Gastrocnemius medialis (tissue), 4 donors: Measurements from ENCODE around the gene DKKL1. TPM values are rescaled to one million over a fixed set of nuclear protein-coding genes. Genes with fewer than 3 reads are reported as not detected.

Experiments
- ATAC-seq, 2 donors: fragments of 150-250 bp; one replicate each; pipeline ENCODE4 v1.9.1; 2016
- DNase-seq, 2 donors: peaks; one replicate each; pipeline ENCODE4 v3.0.0-alpha.2; 2019
- H3K27ac ChIP-seq, 4 donors: fragments of 200-600 bp; sonication (generic); 1 replicate in 1 of 4; 2 replicates in 3 of 4; pipeline ENCODE4 v1.5.1; 2016 to 2018; ENCODE audit warnings: mild to moderate bottlenecking in 2 of 4, moderate library complexity in 1 of 4
- H3K27me3 ChIP-seq, 3 donors: fragments of 200-600 bp; sonication (generic) in 2 of 3; 1 replicate in 1 of 3; 2 replicates in 2 of 3; pipeline versions ENCODE4 v1.5.1 to v1.6.0; 2016 to 2019; ENCODE audit warnings: mild to moderate bottlenecking in 1 of 3, moderate library complexity in 1 of 3
- H3K36me3 ChIP-seq, 2 donors: fragments of 200-600 bp; sonication (generic) in 1 of 2; one replicate each; pipeline ENCODE4 v1.5.1; 2017 to 2018
- H3K4me1 ChIP-seq, 2 donors: fragments of 200-600 bp; sonication (generic) in 1 of 2; one replicate each; pipeline ENCODE4 v1.5.1; 2016 to 2017; ENCODE audit warnings: mild to moderate bottlenecking in 2 of 2
- H3K4me3 ChIP-seq, 4 donors: fragments of 200-600 bp; sonication (generic) in 3 of 4; 1 replicate in 1 of 4; 2 replicates in 3 of 4; pipeline ENCODE4 v1.5.1; 2016 to 2019; ENCODE audit warnings: mild to moderate bottlenecking in 2 of 4
- H3K9me3 ChIP-seq, 3 donors: fragments of 200-600 bp; sonication (generic) in 2 of 3; 1 replicate in 1 of 3; 2 replicates in 2 of 3; pipeline ENCODE4 v1.5.1; 2016 to 2019
- CTCF ChIP-seq, 5 experiments: fragments of 450-650 bp in 3 of 5; fragments of 200-600 bp in 2 of 5; sonication (generic) in 2 of 5; IDR thresholded peaks in 4 of 5; conservative IDR thresholded peaks in 1 of 5; 1 replicate in 4 of 5; 2 replicates in 1 of 5; pipeline ENCODE4 v1.5.1; 2016 to 2019; ENCODE audit warnings: antibody characterized with exemption in 5 of 5, mild to moderate bottlenecking in 3 of 5, moderate library complexity in 3 of 5
- POLR2A ChIP-seq, 2 donors: fragments of 450-650 bp; IDR thresholded peaks; one replicate each; pipeline ENCODE4 v1.6.1; 2017; ENCODE audit warnings: antibody characterized with exemption in 2 of 2, mild to moderate bottlenecking in 2 of 2, moderate library complexity in 2 of 2
- in situ Hi-C, 4 donors: fragments of 200-750 bp; cut with MboI; loops; one replicate each; pipeline versions ENCODE4 v1.15.0 to v1.8.0; 2017; ENCODE audit warnings: low sequenced_read_pairs in 4 of 4
- intact Hi-C: fragments of 100-400 bp; cut with DNase I; formaldehyde crosslinking; loops from one replicate; pipeline ENCODE4 v1.15.1; 2023; ENCODE audit warnings: low total_unique reads
- total RNA-seq, 4 donors: library from RNA; depleted of rRNA; stranded (reverse); fragments of >200 nt; gene quantifications; one replicate each; pipeline versions ENCODE4 v1.1.0 to v1.2.3, GENCODE V29; 2016

DKKL1 gene
- total RNA-seq, 4 donors from 2014 or later, result not detected

DNA sequence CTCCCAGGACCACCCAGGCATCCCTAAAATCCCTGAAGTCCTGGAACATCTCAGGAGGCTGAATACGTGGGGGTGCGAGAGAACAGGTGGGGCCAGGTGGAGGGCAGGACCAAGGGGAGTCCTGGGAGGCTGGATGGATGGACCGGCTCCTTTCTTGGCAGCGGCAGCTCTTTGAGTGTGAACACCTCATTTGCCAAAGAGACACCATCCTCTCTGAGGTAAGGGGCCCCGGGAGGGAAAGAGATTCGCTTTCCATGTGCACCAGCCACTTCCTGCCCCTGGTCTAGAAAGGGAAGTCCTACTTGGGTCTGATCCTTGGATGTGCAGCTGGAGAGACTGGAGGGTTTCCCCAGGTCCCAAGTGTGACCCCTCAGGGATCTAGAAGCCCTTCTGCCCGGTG lies 43.4 kb downstream of the DKKL1 start:
- in situ Hi-C loops (no loop called here), intact Hi-C loops (no loop called here)
- Histone ChIP-seq H3K27ac (no peak overlapping the region), H3K4me1 (no peaks in the 10 kb centered on the region), H3K4me3 (no peak overlapping the region), H3K9me3 (no peaks in the 10 kb centered on the region), H3K36me3 (no peaks in the 10 kb centered on the region), H3K27me3 (no peaks in the 10 kb centered on the region)
- no peak for DNase-seq
- ATAC-seq, result no peak
- TF ChIP-seq CTCF (IDR thresholded peaks at IDR 0.05 in 4 of 5, conservative IDR thresholded peaks at IDR 0.05 in 1 of 5), result no peak
- TF ChIP-seq POLR2A (IDR thresholded peaks at IDR 0.05), result no peak

DNA sequence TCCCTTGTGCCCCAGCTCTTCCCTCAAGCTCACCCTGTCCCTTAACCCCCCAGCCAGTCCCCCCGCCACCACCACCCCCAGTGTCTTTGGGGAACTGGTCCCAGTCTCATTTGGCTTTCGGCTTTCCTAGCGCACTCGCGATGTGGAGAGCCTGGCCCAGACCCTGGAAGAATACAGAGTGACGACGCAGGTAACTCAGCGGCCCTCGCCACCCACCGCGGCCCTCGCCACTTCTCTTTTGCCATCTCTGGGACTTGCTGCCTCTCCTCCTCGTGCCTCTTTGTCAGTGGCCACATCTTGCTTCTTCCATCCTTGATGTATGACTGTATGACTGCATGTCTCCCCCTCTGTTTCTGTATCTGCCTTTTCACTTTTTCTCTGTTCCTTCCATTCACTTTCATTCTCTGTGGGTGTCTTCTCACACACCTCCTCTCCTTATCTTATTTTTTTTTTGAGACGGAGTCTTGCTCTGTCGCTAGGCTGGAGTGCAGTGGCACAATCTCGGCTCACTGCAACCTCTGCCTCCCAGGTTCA lies 43.9 kb downstream of the DKKL1 start:
- in situ Hi-C loops (no loop called here), intact Hi-C loops (no loop called here)
- ATAC-seq (no peak), DNase-seq (no peak)
- Histone ChIP-seq H3K27ac (no peak overlapping the region), H3K4me1 (no peaks in the 10 kb centered on the region), H3K9me3 (no peaks in the 10 kb centered on the region), H3K4me3 (no peak overlapping the region), H3K27me3 (no peaks in the 10 kb centered on the region), H3K36me3 (no peaks in the 10 kb centered on the region)
- TF ChIP-seq POLR2A (IDR thresholded peaks at IDR 0.05) (no peak), CTCF (IDR thresholded peaks at IDR 0.05 in 4 of 5, conservative IDR thresholded peaks at IDR 0.05 in 1 of 5) (no peak)

DNA sequence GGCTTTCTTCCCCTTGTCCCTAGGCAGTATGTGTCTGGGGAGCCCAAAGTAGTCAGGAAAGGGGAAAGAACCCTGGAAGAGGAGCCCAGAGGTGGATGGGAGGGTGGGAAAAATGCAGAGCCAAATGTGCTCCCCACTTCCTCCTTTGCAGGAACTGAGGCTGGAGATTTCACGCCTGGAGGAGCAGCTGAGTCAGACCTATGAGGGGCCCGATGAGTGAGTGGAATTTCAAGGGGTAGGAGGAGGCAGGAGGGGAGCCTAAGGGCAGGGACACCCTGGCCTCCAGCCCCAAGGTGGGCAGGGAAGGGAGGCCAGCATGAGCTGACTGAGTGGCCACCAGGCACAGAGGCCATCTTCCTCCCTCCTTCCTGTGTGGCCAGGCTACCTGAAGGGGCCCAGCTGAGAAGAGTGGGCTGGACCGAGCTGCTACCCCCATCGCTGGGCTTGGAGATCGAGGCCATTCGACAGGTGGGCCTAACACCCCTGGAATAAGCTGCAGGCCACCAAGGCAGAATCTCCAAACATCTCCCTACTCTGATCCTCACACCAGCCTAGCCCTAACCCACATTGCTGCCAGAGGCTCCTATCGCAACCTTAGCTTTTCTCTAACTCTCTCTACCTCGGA lies 45.3 kb downstream of the DKKL1 start:
- Histone ChIP-seq H3K4me3 (no peak overlapping the region), H3K4me1 (no peaks in the 10 kb centered on the region), H3K27ac (no peak overlapping the region), H3K9me3 (no peaks in the 10 kb centered on the region), H3K27me3 (no peaks in the 10 kb centered on the region), H3K36me3 (no peaks in the 10 kb centered on the region)
- intact Hi-C loops (no loop called here), in situ Hi-C loops (no loop called here)
- DNase-seq, result no peak
- no peak for ATAC-seq
- TF ChIP-seq POLR2A (IDR thresholded peaks at IDR 0.05), result no peak
- no peak for TF ChIP-seq CTCF (IDR thresholded peaks at IDR 0.05 in 4 of 5, conservative IDR thresholded peaks at IDR 0.05 in 1 of 5)

DNA sequence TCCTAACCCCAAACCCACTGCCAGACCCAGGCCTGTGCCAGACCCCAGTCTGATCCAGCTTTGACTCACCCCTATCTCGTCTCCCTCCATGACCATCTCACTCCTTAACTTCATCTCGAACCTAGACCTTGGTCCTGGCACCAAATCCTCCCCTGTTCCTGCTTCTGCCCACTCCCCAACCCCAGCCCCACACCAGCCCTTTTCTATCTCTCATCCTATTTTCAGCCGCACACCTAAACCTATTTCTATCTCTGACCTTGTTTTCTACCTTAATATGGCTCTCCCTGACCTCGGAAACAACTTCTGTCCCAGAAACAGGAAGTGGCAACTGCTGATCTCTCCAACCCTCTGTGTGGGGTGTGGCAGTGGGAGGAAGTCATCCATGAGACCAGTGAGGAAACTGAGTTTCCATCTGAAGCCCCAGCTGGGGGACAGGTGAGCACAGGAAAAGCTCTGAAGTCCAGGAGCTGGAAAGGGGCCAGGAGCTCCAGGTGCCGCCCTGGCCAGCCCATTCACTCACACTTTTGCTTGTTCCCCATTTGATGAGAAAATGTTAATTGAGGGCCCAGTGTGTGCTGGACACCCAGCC lies 45.9 kb downstream of the DKKL1 start:
- Histone ChIP-seq H3K27me3 (no peaks in the 10 kb centered on the region), H3K27ac (no peak overlapping the region), H3K36me3 (no peaks in the 10 kb centered on the region), H3K4me3 (no peak overlapping the region), H3K4me1 (no peaks in the 10 kb centered on the region), H3K9me3 (no peaks in the 10 kb centered on the region)
- intact Hi-C loops (no loop called here), in situ Hi-C loops (no loop called here)
- TF ChIP-seq POLR2A (IDR thresholded peaks at IDR 0.05) (no peak), CTCF (IDR thresholded peaks at IDR 0.05 in 4 of 5, conservative IDR thresholded peaks at IDR 0.05 in 1 of 5) (no peak)
- DNase-seq, result no peak
- ATAC-seq, result no peak
